Neural cell (in vitro differentiated cells): ENCODE results near the gene RPL18A.

ENCODE experiments used
- CTCF ChIP-seq: fragments of 450-650 bp; IDR thresholded peaks from 2 replicates; pipeline ENCODE4 v1.5.1; 2014; ENCODE audit warnings: antibody characterized with exemption, mild to moderate bottlenecking, moderate library complexity; ENCODE audit not compliant: poor library complexity, severe bottlenecking
- EP300 ChIP-seq: fragments of 450-650 bp; conservative IDR thresholded peaks from 2 replicates; pipeline ENCODE4 v1.6.1; 2014; ENCODE audit warnings: antibody characterized with exemption, mild to moderate bottlenecking, moderate library complexity; ENCODE audit not compliant: poor library complexity, severe bottlenecking
- EZH2 ChIP-seq: fragments of 200-600, 300-800 bp; shearing (Covaris generic), sonication (generic); IDR thresholded peaks from 2 replicates; pipeline ENCODE4 v1.6.1; 2014; ENCODE audit warnings: antibody characterized with exemption, low read length, borderline replicate concordance, mild to moderate bottlenecking; ENCODE audit not compliant: insufficient read depth, poor library complexity, severe bottlenecking
- POLR2AphosphoS5 ChIP-seq: IDR thresholded peaks from 2 replicates; pipeline ENCODE4 v1.6.1; 2012
- RAD21 ChIP-seq: fragments of 450-650 bp; conservative IDR thresholded peaks from 2 replicates; pipeline ENCODE4 v1.6.1; 2014; ENCODE audit warnings: antibody characterized with exemption, mild to moderate bottlenecking, moderate library complexity
- REST ChIP-seq: IDR thresholded peaks from 2 replicates; pipeline ENCODE4 v1.6.1; 2012; ENCODE audit warnings: borderline replicate concordance
- SMC3 ChIP-seq: fragments of 450-650 bp; conservative IDR thresholded peaks from 2 replicates; pipeline ENCODE4 v1.6.1; 2014; ENCODE audit warnings: antibody characterized with exemption, mild to moderate bottlenecking, moderate library complexity; ENCODE audit not compliant: poor library complexity
- TAF1 ChIP-seq: IDR thresholded peaks from 2 replicates; pipeline ENCODE4 v1.6.1; 2012; ENCODE audit warnings: low read depth

GRCh38 chr19:17843292-17843827 is 16.4 kb upstream of the RPL18A start:
- TF ChIP-seq POLR2AphosphoS5, result no peak
- TF ChIP-seq CTCF, result no peak
- TF ChIP-seq REST, result no peak
- TF ChIP-seq RAD21, result no peak
- no peak for TF ChIP-seq EZH2
- no peak for TF ChIP-seq EP300
- TF ChIP-seq TAF1, result no peak
- no peak for TF ChIP-seq SMC3
